ENCODE results near the gene UBA1.

DNA sequence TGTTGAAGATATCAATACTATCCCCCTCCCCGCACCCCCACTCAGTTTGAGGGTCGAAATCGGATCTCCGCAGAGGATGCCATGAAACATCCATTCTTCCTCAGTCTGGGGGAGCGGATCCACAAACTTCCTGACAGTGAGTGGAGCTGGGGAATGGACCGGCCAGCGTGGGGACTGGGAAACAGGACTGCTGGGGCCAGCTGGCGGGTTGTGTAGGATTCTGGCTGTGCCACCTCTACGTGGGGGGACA lies 33.6 kb downstream of the UBA1 start:
- no peak for TF ChIP-seq ZNF274 (IDR thresholded peaks at IDR 0.05; ENCODE audit: low read depth, low read length)
- TF ChIP-seq YY1 (IDR thresholded peaks at IDR 0.05; ENCODE audit: insufficient read depth, insufficient read length), result no peak

Measured in NT2/D1 (cell line).